HG03135 (cell line): ENCODE data around the gene ABCA7.

Experiments used
- ATAC-seq: cut with Tn5 transposase; IDR thresholded peaks from one replicate; pipeline ENCODE4 v1.9.1; 2021; ENCODE audit warnings: mild to moderate bottlenecking, moderate library complexity; ENCODE audit not compliant: unreplicated experiment

ABCA7 gene

GRCh38 chr19:1055886-1056620, 16.1 kb downstream of the ABCA7 start:
- ATAC-seq = no peak

- no peak for ATAC-seq
Observed at GRCh38 chr19:1057176-1057855, 17.4 kb downstream of the ABCA7 start.

- ATAC-seq = no peak
Observed at GRCh38 chr19:1058112-1058511, 18.2 kb downstream of the ABCA7 start.

GRCh38 chr19:1060689-1061088, 20.8 kb downstream of the ABCA7 start:
- no peak for ATAC-seq

- ATAC-seq = no peak
Observed at GRCh38 chr19:1061987-1062386, 22.1 kb downstream of the ABCA7 start.

- no peak for ATAC-seq
Observed at GRCh38 chr19:1062387-1063029, 22.6 kb downstream of the ABCA7 start.

GRCh38 chr19:1063030-1063908, 23.4 kb downstream of the ABCA7 start:
- no peak for ATAC-seq

- ATAC-seq = no peak
Observed at GRCh38 chr19:1063909-1064660, 24.2 kb downstream of the ABCA7 start.

GRCh38 chr19:1064661-1065605, 25.0 kb downstream of the ABCA7 start:
- ATAC-seq = no peak

- no peak for ATAC-seq
Observed at GRCh38 chr19:1065606-1066109, 25.8 kb downstream of the ABCA7 start.

- no peak for ATAC-seq
Observed at GRCh38 chr19:1066251-1066747, 26.4 kb downstream of the ABCA7 start.

GRCh38 chr19:1066748-1067340, 26.9 kb downstream of the ABCA7 start, which contains the start of gene ARHGAP45:
Gene ARHGAP45 (plus strand): TSS chr19:1067167. CDS start chr19:1067406, 239 bp downstream.
- ATAC-seq = peak; percentile 33

- peak; percentile 14 for ATAC-seq
Observed at GRCh38 chr19:1067341-1067957, 27.5 kb downstream of the ABCA7 start.

- no peak for ATAC-seq
Observed at GRCh38 chr19:1068009-1069001, 28.4 kb downstream of the ABCA7 start.

GRCh38 chr19:1069009-1069779, 29.3 kb downstream of the ABCA7 start:
- ATAC-seq = no peak

GRCh38 chr19:1070576-1070930, 30.6 kb downstream of the ABCA7 start:
- ATAC-seq = no peak
